Amniotic stem cell (primary cell): ENCODE data around the gene PPFIBP1.

Source experiments
- DNase-seq: peaks from one replicate; lab custom pipeline; 2025; lab: John Stamatoyannopoulos, UW

The PPFIBP1 gene

GRCh38 chr12:27667540-27667939 lies 143.5 kb downstream of the PPFIBP1 start:
- no peak for DNase-seq

GRCh38 chr12:27672051-27672450 lies 148.0 kb downstream of the PPFIBP1 start:
- DNase-seq: no peak

- DNase-seq: no peak
Measured at GRCh38 chr12:27672643-27673042, 148.6 kb downstream of the PPFIBP1 start.

GRCh38 chr12:27673101-27673718 lies 149.2 kb downstream of the PPFIBP1 start:
- DNase-seq: no peak

GRCh38 chr12:27674989-27675388 lies 151.0 kb downstream of the PPFIBP1 start:
- no peak for DNase-seq

GRCh38 chr12:27680619-27681018 lies 156.6 kb downstream of the PPFIBP1 start:
- DNase-seq: no peak

GRCh38 chr12:27682534-27682933 lies 158.5 kb downstream of the PPFIBP1 start:
- DNase-seq: no peak

GRCh38 chr12:27685274-27685673 lies 161.3 kb downstream of the PPFIBP1 start:
- DNase-seq: no peak

GRCh38 chr12:27686147-27686546 lies 162.1 kb downstream of the PPFIBP1 start:
- DNase-seq: no peak

- DNase-seq: no peak
Measured at GRCh38 chr12:27688671-27689070, 164.7 kb downstream of the PPFIBP1 start.

- no peak for DNase-seq
Measured at GRCh38 chr12:27689558-27690180, 165.7 kb downstream of the PPFIBP1 start.

GRCh38 chr12:27693403-27693802 lies 169.4 kb downstream of the PPFIBP1 start:
- DNase-seq: no peak

GRCh38 chr12:27695556-27696292 lies 171.7 kb downstream of the PPFIBP1 start:
- no peak for DNase-seq

GRCh38 chr12:27696293-27696652 lies 172.3 kb downstream of the PPFIBP1 start, which contains the start of gene REP15:
REP15 (plus strand) TSS chr12:27696447; CDS start chr12:27696563, 116 bp downstream.
- no peak for DNase-seq

- no peak for DNase-seq
Measured at GRCh38 chr12:27696864-27697564, 173.0 kb downstream of the PPFIBP1 start.

- peak; percentile 79 for DNase-seq
Measured at GRCh38 chr12:27703720-27704452, 179.9 kb downstream of the PPFIBP1 start.

- DNase-seq: no peak
Measured at GRCh38 chr12:27705263-27705662, 181.3 kb downstream of the PPFIBP1 start.

- no peak for DNase-seq
Measured at GRCh38 chr12:27707216-27707615, 183.2 kb downstream of the PPFIBP1 start.

- no peak for DNase-seq
Measured at GRCh38 chr12:27709212-27709931, 185.4 kb downstream of the PPFIBP1 start.

GRCh38 chr12:27709932-27710591 lies 186.1 kb downstream of the PPFIBP1 start:
- no peak for DNase-seq
